CD4-positive, alpha-beta T cell (primary cell): Measurements from ENCODE around the gene SMYD3. TPM values are rescaled to one million over a fixed set of nuclear protein-coding genes. Genes with fewer than 3 reads are reported as not detected.

Source experiments
- ATAC-seq: fragments of 200-7000 bp; cut with Tn5 transposase; one replicate; pipeline ENCODE4 v1.10.0; 2022; ENCODE audit warnings: mild to moderate bottlenecking; ENCODE audit not compliant: poor library complexity
- CTCF ChIA-PET: fragments of 350-600 bp; sonication (Branson Sonifier 250); formaldehyde crosslinking; loops from one replicate; lab custom pipeline; 2021; ENCODE audit warnings: antibody characterized with exemption, inconsistent platforms; lab: Charles Lee
- POLR2A ChIA-PET: fragments of 350-600 bp; sonication (Branson Sonifier 250); formaldehyde crosslinking; loops from one replicate; lab custom pipeline; 2021; ENCODE audit warnings: antibody characterized with exemption, inconsistent platforms; lab: Charles Lee
- DNase-seq, 14 experiments: peaks; one replicate each; pipeline ENCODE4 v3.0.0-alpha.2; 2013 to 2020; ENCODE audit warnings: mixed read lengths in 2 of 14
- H3K27ac ChIP-seq, 2 donors: one replicate each; pipeline versions ENCODE4 v1.5.1 to v1.7.0; 2013; ENCODE audit warnings: low read length in 2 of 2, low read depth in 1 of 2, mild to moderate bottlenecking in 1 of 2
- H3K27me3 ChIP-seq, 2 experiments: 1 replicate in 1 of 2; 2 replicates in 1 of 2; pipeline versions ENCODE4 v1.6.1 to v1.7.0; 2013; ENCODE audit warnings: low read length in 2 of 2, control low read depth in 1 of 2, mild to moderate bottlenecking in 1 of 2, moderate library complexity in 1 of 2; ENCODE audit not compliant: insufficient read depth in 2 of 2, control insufficient read depth in 1 of 2
- H3K36me3 ChIP-seq: one replicate; pipeline ENCODE4 v1.6.1; 2013; ENCODE audit warnings: low read length, control low read depth; ENCODE audit not compliant: insufficient read depth
- H3K4me1 ChIP-seq: one replicate; pipeline ENCODE4 v1.6.1; 2013; ENCODE audit warnings: low read length, control low read depth; ENCODE audit not compliant: insufficient read depth
- H3K4me3 ChIP-seq: one replicate; pipeline ENCODE4 v1.5.1; 2013; ENCODE audit warnings: mild to moderate bottlenecking, low read length, moderate library complexity
- H3K9me3 ChIP-seq, 2 experiments: 1 replicate in 1 of 2; 2 replicates in 1 of 2; pipeline versions ENCODE4 v1.6.1 to v1.7.0; 2013; ENCODE audit warnings: low read length in 2 of 2, mild to moderate bottlenecking in 2 of 2, control low read depth in 1 of 2, moderate library complexity in 1 of 2; ENCODE audit not compliant: control insufficient read depth in 1 of 2, insufficient read depth in 1 of 2
- H3K27ac Mint-ChIP-seq: one replicate; pipeline ENCODE4 v1.8.0; 2020; ENCODE audit warnings: mixed read lengths
- H3K27me3 Mint-ChIP-seq: one replicate; pipeline ENCODE4 v1.8.0; 2021; ENCODE audit warnings: mixed read lengths
- H3K36me3 Mint-ChIP-seq: one replicate; pipeline ENCODE4 v1.8.0; 2021; ENCODE audit warnings: low read depth, mixed read lengths
- H3K4me1 Mint-ChIP-seq: one replicate; pipeline ENCODE4 v1.8.0; 2021; ENCODE audit warnings: low read depth, mixed read lengths
- H3K4me3 Mint-ChIP-seq: one replicate; pipeline ENCODE4 v1.8.0; 2020; ENCODE audit warnings: mild to moderate bottlenecking, mixed read lengths
- H3K9me3 Mint-ChIP-seq: one replicate; pipeline ENCODE4 v1.8.0; 2020; ENCODE audit warnings: mixed read lengths
- CTCF ChIP-seq: fragments of 200-600 bp; IDR thresholded peaks from one replicate; pipeline ENCODE4 v1.8.0; 2022; ENCODE audit warnings: antibody characterized with exemption, mild to moderate bottlenecking
- intact Hi-C, 2 experiments: fragments of 100-400 bp; cut with DNase I in 1 of 2; cut with micrococcal nuclease in 1 of 2; formaldehyde crosslinking; loops; one replicate each; pipeline versions ENCODE4 v1.15.1 to v1.9.0; 2023 to 2025; cut with DNase I, micrococcal nuclease
- total RNA-seq, 174 experiments: library from RNA in 2 of 174; stranded (reverse) in 2 of 174; gene quantifications; one replicate each; pipeline ENCODE4 v1.2.3 and lab custom pipeline; 2021 to 2026

SMYD3 gene
- total RNA-seq, 2 experiments from 2014 or later, result 18.8 to 19.6 TPM

DNA sequence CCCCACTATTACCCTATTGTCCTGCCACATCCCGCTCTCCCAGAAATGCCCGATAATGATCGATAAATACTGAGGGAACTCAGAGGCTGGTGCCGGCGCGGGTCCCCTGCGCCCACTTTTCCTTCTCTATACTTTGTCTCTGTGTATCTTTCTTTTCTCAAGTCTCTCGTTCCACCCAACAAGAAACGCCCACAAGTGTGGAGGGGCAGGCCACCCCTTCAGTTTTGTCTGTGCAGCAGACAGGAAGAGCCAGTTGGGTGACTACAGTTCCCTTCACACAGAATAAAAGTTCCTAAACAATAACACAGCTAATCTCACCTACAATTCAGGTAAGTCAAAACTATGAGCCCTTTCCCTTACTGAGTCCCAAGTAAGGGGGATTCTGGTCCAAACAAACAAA, 423.7 kb downstream of the SMYD3 start:
- ChIA-PET POLR2A (no interaction called here), CTCF (no interaction called here)
- H3K9me3 Mint-ChIP-seq, result peaks cover 9% of the 10 kb centered on the region
- Histone ChIP-seq H3K27me3 (no peaks in the 10 kb centered on the region), H3K27ac (no peak overlapping the region), H3K4me3 (no peak overlapping the region), H3K4me1 (no peaks in the 10 kb centered on the region), H3K9me3 (peaks cover 6 to 8% of the 10 kb centered on the region in 2 experiments), H3K36me3 (no peaks in the 10 kb centered on the region)
- H3K36me3 Mint-ChIP-seq, result peaks cover 11% of the 10 kb centered on the region
- TF ChIP-seq CTCF, result no peak
- H3K27ac Mint-ChIP-seq, result no peak overlapping the region
- H3K27me3 Mint-ChIP-seq, result no peaks in the 10 kb centered on the region
- ATAC-seq (no peak), DNase-seq (no peak)
- intact Hi-C loops, result no loop called here
- no peak overlapping the region for H3K4me3 Mint-ChIP-seq
- no peaks in the 10 kb centered on the region for H3K4me1 Mint-ChIP-seq

DNA sequence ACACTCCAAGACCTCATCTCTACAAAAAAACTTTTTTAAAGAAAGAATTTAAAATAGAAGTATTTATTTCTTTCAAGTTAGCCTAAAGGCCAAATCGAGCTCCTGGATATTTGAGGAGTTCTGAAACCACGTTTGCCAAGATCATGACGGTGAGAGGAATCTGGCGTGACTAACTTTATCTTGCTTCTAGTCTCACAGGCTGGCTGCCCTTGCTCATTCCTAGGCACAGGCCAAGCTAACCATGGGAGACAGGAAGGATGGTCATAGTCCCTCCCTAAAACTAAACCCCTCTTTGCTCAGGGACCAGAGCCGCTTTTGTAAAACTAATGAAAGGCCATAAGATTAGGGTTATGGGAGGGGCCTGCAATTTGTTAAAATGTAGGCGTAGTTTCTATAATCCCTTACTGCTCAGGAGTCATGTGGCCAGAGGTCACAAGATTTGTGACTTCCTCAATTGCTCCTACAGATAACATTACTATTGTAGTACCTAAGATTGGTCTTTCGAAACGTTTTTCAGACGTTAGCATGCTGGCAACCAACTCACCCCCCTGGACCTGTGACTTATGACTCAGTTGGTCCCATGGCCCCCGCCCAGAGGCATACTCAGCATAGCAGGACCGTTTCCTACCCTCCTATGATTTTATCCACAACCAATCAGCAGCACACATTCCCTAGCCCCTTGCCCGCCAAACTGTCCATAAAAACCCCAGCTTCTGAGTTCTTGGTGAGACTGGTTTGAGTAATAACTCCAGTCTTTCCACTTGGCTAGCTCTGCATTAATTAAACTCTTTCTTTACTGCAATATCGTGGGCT, 425.0 kb downstream of the SMYD3 start:
- Histone ChIP-seq H3K27ac (no peak overlapping the region), H3K27me3 (no peaks in the 10 kb centered on the region), H3K36me3 (no peaks in the 10 kb centered on the region), H3K4me1 (no peaks in the 10 kb centered on the region), H3K4me3 (no peak overlapping the region), H3K9me3 (peaks cover 6 to 8% of the 10 kb centered on the region in 2 experiments)
- H3K27me3 Mint-ChIP-seq, result no peaks in the 10 kb centered on the region
- H3K4me3 Mint-ChIP-seq, result no peak overlapping the region
- POLR2A ChIA-PET, result no interaction called here
- no peak for TF ChIP-seq CTCF
- intact Hi-C loops, result no loop called here
- no peak for ATAC-seq
- no peaks in the 10 kb centered on the region for H3K4me1 Mint-ChIP-seq
- DNase-seq, result no peak
- CTCF ChIA-PET, result no interaction called here
- no peak overlapping the region for H3K27ac Mint-ChIP-seq
- peaks cover 9% of the 10 kb centered on the region for H3K36me3 Mint-ChIP-seq
- peaks cover 7% of the 10 kb centered on the region for H3K9me3 Mint-ChIP-seq

DNA sequence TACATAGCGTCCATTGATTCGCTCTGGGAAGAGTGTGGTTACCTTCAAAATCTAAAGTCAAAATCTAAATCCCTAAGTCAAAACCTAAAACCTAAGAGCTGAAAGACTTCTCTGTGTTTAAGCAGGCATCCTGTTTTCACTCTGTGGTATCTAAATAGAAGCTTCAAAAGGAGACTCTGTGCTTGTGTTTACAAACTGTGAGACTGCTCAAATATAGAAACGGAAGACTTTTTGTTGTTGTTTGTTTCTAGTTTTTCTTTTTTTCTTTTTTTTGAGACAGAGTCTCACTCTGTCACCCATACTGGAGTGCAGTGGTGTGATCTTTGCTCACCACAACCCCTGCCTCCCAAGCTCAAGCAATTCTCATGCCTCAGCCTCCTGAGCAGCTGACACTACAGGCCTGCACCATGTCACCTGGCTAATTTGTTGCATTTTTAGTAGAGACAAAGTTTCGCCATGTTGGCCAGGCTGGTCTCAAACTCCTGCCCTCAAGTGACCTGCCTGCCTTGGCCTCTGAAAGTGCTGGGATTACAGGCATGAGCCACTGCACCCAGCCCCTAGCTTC, 425.9 kb downstream of the SMYD3 start:
- ATAC-seq (no peak), DNase-seq (no peak)
- ChIA-PET POLR2A (no interaction called here), CTCF (no interaction called here)
- H3K4me1 Mint-ChIP-seq, result no peaks in the 10 kb centered on the region
- Histone ChIP-seq H3K27me3 (no peaks in the 10 kb centered on the region), H3K9me3 (peaks cover 6 to 8% of the 10 kb centered on the region in 2 experiments), H3K4me3 (no peak overlapping the region), H3K4me1 (no peaks in the 10 kb centered on the region), H3K36me3 (no peaks in the 10 kb centered on the region), H3K27ac (no peak overlapping the region)
- no peak overlapping the region for H3K4me3 Mint-ChIP-seq
- no peak for TF ChIP-seq CTCF
- peaks cover 5% of the 10 kb centered on the region for H3K36me3 Mint-ChIP-seq
- intact Hi-C loops, result no loop called here
- H3K27me3 Mint-ChIP-seq, result no peaks in the 10 kb centered on the region
- H3K9me3 Mint-ChIP-seq, result peaks cover 7% of the 10 kb centered on the region
- H3K27ac Mint-ChIP-seq, result no peak overlapping the region
